ENCODE data around the gene GAB2.
A peak's percentile ranks its signal among the peaks of the same experiment; 100 is the strongest.
"Not testable (repeated sequence)": the region's sequence is repeated elsewhere in the genome, so short reads cannot be mapped to it uniquely, and the experiment has no call there.

The GAB2 gene

GRCh38 chr11:78239781-78240180 lies 177.8 kb downstream of the GAB2 start:
- DNase-seq: no peak

- DNase-seq: no peak
These were observed 180.2 kb downstream of the GAB2 start for GRCh38 chr11:78237293-78238046.

DNA sequence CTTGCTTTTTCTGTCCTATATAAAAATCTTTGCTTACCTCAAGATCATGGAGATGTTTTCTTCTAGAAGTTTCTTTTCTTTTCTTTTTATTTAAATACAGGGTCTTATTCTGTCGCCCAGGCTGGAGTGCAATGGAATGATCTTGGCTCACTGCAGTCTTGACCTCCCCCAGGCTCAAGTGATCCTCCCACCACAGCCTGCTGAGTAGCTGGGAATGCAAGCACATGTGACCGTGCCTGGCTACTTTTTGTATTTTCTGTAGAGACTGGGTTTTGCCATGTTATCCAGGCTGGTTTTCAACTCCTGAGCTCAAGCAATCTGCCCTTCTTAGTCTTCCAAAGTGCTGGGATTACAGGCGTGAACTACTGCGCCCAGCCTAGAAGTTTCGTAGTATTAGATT lies 183.6 kb downstream of the GAB2 start:
- DNase-seq: no peak

- not testable (repeated sequence) for DNase-seq
These were observed 184.6 kb downstream of the GAB2 start for GRCh38 chr11:78233046-78233445.

DNA sequence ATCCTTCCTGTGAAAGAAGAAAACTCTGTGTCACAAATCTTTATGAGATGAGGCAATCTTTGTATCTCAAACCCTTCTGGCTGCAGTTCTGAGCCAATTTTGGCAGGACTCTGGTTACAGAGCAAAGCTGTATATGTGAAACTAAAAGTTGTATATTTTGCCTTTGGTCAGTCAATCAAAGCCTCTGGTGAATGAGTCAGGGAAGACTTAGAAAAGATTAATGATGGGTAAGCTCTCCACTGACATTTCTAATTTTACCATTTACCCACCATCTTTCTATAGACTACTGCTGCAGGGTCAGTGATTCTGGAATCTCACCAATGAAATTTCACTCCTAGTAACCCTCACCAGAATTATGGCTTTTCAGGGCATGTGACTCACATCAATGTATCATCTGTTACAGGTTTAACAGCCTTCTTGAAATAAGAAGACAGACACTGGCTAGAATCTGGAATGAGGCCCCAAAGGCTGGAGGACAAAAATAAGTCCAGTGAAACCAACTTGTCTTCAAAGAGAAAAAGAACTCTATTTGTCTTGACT lies 185.6 kb downstream of the GAB2 start:
- DNase-seq: no peak

GRCh38 chr11:78230161-78230877 lies 187.3 kb downstream of the GAB2 start:
- no peak for DNase-seq

DNA sequence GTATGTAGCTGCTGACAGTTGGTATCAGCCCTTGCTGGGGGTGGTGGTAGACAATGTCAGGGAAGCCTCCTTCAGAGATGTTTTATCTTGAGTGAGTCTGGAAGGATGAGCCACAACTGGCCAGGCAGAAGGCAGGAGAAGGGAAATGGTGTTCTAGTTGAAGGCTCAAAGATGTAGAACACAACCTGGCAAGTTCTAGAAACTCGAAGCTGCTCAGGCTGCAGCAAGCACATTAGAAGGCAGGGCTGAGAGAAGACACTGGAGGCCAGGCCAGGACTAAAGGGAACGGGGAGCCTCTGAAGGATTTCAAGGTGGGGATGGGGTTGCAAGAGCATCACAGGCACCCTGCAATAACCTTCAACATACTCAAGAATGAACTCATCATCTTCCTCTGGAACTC lies 188.5 kb downstream of the GAB2 start:
- DNase-seq: no peak

GRCh38 chr11:78228467-78228866 lies 189.2 kb downstream of the GAB2 start:
- DNase-seq: peak; percentile 46

DNA sequence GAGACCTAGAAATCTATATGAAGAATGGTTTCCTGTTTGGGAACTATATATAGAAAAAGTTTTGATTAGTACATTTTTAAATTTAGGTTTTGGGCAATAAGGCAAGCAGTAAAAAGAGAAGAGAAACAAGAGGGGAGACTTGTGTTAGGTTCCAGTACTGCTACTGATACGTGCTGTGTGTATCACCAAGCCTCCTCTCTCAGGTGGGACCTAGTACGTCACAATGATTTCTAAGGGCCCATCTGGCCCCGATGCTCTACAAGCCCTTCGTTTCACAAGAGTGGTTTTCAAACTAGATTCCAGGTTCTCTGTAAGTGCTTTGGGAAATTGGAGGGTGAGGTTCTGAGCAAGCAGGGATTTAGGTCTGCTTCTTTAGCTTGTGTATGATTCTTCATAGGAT lies 189.7 kb downstream of the GAB2 start:
- DNase-seq: no peak

DNA sequence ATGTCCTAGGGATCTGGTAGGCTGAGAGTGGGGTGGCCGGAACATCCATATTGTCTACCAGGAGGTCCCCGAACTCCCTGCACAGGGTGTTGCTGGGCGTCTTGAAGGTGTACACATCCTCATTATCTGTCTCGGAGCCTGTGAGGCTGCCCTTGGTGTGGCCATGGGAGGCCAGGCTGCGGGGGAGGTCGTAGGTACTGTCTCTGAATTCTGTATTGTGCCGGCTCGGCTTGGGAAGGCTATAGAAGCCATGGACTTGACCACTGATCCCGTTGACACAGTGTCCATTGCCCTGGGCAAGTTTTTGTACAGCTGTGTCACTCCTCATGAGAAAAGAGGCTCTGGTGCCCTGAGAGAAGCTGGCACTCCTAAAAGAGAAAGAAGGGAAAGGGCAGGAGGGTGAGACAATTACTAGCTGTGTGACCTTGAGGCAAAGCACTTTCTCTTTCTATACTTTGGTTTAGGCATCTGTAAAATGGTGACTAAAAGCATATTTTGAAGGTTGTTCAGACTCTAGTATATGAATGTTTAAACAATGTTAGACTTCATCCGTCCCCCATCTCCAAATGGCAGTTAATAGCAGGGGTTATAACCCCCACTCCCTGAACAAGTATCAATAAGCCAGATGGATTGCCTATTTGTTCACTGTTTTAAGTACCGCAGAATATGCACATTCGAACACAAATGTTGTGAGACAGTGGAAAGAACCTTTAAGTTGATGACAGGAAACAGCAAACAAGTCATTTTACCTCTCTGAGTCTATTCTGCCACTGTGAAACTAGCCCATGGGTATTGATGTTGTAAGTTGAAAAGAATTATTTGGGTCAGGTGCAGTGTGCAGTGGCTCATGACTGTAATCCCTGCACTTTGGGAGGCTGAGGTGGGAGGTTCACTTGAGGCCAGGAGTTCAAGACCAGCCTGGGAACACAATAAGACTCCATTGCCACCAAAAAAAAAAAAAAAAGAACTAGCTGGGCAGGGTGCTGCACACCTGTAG lies 190.6 kb downstream of the GAB2 start:
- DNase-seq: no peak

DNA sequence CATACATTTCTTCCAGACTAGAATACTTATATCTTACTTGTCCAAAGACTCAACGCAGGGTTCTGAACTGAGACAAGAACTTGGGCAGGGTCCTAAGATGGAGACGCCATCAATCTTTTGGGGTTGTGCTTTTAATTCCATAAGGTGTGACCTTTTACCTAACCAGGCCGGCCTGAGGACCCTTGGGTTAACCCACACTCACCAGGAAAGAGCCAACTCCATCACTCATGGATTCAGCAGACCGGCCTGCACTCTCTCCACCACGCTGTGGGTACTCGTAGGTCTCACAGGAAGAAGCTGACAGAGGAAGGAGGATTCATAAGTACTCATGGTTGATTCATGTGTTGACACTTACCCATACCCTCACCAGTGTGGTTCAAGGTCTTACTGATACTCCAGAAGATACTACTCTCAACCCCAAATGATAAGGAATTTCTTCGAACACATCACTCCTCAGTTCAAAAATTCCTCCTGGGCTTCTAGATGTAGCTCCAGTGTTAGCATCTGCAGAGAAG lies 192.7 kb downstream of the GAB2 start:
- DNase-seq: no peak

DNA sequence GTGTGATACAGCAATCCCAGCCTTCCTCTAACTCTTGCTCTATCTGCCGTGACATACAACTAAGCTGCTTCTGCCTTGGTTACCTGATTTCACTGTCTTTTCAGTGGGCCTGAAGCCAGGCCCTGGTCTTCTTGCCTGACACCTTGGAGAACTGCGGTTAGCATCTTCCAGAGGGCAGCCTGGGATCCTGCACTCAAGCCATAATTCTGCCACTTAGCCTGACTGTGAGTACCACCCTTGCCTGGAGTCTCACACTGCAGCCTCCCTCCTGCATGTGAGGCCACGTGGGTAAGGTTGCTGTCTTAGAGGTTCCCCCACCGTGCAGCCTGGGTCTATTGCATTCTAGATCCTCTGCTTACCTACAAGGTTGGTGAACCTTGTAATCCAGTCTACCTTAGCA lies 193.1 kb downstream of the GAB2 start:
- no peak for DNase-seq

DNA sequence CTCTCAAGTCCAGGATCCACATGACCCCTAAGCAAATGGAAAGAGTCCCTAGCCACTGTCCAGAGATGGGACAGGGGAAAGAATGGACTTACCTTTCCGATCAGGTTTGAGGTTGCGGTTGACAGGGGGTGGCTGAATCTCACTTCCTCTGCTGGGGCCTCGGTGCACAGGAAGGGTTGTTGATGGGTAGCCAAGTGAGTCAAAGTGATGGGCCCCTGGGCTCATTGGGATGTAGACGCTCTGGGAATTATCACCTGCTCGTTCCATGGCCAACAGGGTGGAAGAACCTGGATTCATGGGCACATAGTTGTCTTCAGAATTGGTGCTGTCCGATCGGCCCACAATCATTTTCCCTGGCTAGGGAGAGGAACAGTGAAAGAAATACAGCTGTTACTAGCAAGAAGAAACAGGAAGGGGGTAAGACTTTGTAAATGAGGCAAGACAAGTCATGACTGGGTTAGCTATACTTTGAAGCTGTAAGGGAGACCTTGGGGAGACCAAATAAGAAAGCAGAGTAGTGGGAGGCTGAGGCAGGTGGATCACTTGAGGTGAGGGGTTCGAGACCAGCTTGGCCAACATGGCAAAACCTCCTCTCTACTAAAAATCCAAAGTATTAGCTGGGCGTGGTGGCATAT lies 194.2 kb downstream of the GAB2 start:
- DNase-seq: no peak

- DNase-seq: not testable (repeated sequence)
These were observed 194.9 kb downstream of the GAB2 start for GRCh38 chr11:78222726-78223125.

DNA sequence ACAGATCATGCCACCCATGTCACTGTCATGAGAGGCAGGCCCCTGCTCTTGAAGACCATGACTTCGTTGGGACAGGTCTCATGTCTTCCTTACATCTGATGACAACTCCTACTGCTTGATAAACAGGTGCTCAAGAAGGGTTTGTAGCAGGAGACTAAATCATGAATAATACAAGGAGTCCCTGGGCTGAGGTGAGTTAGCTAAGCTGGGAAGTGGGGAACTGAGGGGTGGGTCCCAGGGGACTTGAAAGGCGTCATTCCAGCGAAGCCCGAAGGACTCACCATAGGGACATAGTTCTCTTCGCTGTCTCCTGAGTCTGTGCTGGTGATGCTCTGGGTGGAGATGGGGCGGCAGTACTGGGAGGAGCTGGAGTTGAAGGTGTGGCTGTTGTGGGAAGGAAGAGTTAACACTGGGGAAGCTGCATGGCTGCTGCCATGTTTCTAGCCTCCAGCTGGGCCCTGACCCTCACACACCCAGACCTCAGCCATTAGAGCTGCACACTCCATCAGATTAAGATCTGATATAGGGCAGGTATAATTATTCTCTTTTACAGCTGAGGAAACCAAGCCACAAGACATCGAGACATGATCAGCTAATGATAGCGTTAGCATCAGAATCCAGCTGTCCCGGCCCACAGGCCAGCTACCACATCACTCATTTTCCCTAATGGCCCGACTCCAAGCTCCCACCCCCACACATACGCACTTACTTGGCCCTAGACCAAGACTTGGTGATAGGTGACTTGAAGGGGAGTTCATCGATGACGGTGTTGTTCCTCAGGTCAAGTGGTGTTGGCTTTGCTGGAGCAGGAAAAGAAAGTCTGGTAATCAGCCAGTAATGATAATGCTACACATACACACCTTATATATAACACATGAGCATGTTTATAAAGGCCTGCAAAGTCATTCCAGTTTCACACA lies 196.0 kb downstream of the GAB2 start:
- DNase-seq: no peak

DNA sequence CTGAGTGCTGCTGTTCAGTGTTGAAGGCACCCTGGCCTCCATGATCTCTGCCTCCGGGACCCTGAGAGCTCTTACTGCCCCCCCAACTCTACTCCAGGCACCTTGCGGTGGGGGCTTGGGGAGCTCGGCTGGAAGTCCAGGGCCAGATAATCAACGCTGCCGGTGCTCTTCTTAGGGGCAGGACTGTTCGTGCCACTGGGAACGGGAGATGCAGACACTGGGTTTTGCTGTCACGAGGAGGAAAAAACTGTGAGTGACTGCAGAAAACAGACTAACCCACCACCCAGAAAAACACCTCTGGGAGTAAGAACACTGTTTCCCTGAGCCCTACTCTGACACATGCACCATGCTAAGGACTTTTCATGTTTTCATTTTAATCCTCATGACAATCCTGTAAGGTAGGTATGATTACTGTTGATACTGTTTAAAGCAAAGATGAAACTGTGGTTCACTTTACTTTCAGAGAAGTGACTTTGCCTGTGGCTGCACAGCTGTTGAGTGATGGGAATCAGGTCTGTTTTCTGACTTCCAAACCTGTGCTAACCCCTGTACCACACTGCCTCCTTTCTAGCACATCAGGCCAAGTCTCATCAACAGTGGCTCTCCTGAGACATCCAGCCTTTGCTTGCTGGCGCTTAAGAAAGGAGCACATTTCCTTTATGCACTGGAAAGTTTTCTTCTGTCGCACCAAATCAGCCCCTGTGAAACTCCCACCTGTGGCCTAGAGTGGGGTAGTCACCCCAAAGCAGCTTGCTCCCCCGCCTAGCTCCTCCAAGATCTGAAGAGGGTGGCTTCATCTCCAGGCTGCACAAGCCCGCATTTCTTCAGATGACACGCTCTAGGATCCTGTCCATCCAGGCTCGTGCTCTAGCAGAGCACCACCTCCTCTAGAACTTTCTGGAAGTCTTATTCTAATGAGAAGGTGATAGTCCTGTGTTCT lies 197.1 kb downstream of the GAB2 start:
- no peak for DNase-seq

DNA sequence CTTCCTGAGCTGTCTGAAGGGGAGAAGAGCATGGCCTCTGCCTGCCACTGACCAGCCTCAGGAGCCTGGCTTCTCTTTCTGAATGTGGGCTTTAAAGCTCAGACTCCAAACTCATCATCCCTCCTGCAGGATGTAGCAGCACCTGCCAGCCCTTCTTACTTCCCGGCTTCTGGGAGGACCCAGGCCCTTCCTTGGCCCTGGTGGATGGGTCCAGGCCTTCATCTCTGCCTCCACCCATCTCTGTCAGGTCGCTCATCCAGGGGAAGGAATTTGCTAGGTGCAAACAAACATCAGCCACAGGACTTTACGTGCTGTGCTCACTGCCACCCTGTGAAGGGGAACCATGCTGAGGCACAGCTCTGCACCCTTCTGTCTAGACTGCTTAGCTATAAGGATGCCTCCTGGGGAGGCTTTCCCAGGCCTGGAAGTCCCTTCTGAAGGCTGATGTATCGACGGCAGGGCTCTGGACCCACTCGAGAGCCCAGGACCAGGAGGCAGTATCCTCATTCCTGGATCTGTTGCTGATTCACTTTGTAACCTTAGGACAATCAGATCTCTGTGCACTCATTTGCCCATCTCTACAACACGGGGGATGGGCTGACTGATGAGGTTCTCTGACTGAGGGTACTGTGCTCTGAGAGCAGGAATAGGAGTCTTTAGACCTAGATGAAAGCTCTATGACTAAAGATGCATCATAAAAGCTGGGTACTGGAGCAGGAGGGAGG lies 198.0 kb downstream of the GAB2 start:
- no peak for DNase-seq

- DNase-seq: no peak
These were observed 198.7 kb downstream of the GAB2 start for GRCh38 chr11:78218707-78219492.

Measured in SHP77 treated with DMSO at 0.1 percent for 48 hours (cell line).